ENCODE measurements around the gene KITLG.

The KITLG gene

DNA sequence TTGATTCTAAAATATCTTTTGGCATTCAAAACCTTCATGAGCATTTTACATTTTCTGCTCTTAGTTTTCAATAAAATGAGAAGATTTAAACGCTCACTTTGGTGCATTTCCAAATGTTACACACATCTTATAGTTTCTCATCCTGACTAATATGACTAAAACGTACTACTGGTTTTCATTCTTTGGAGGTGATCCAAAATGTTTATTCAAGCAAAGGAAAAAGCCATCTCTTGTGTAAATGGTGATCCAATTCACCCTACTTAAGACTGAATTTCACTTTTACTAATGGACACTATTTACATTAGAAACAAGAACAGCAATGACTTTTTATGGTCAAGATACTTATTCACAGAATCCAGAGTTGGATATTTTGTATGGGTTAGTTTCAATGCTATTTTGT lies 86.6 kb downstream of the KITLG start:
- no peaks in the 10 kb centered on the region for H3K27me3 ChIP-seq

DNA sequence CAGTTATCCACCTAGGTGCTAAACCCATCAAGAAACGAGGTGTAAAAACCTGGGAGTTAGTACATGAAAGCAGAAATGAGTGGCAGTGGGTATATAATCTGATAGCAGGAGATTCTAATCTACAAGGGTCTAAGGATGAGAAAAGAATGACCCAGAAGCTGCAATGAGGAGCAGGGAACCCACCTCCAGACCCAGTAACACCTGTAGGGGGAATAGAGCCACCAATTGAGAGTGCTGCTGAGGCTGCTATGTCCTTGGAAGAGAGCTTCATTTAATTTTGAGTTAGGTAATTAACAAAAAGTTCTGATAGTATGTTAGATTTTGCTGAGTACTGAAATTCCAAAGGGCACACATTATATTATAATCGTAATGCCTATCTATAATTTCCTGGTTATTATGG lies 89.8 kb downstream of the KITLG start:
- no peak for TF ChIP-seq CTCF (IDR thresholded peaks at IDR 0.05)
- H3K27ac ChIP-seq, result no peak overlapping the region
- peaks cover 0 to 3% (median 0%) of the 10 kb centered on the region in 4 donors for H3K4me1 ChIP-seq
- no peak overlapping the region for H3K4me3 ChIP-seq
- DNase-seq, result no peak
- H3K27me3 ChIP-seq, result no peaks in the 10 kb centered on the region
- no peaks in the 10 kb centered on the region for H3K9me3 ChIP-seq
- no peaks in the 10 kb centered on the region for H3K36me3 ChIP-seq
- intact Hi-C loops (cut with DNase I; ENCODE audit: low total_unique reads), result no loop called here

More for the DNA sequence above, 86.6 kb downstream of the KITLG start:
- no peak for TF ChIP-seq CTCF (IDR thresholded peaks at IDR 0.05)
- no peak for DNase-seq
- Histone ChIP-seq H3K4me3 (no peak overlapping the region), H3K36me3 (no peaks in the 10 kb centered on the region), H3K9me3 (no peaks in the 10 kb centered on the region), H3K4me1 (peaks cover 0 to 15% (median 5%) of the 10 kb centered on the region in 4 donors), H3K27ac (no peak overlapping the region)
- intact Hi-C loops (cut with DNase I; ENCODE audit: low total_unique reads), result no loop called here

- Histone ChIP-seq H3K27me3 (no peaks in the 10 kb centered on the region), H3K27ac (no peak overlapping the region), H3K9me3 (no peaks in the 10 kb centered on the region), H3K4me3 (no peak overlapping the region), H3K36me3 (no peaks in the 10 kb centered on the region), H3K4me1 (peaks cover 0 to 15% (median 5%) of the 10 kb centered on the region in 4 donors)
- intact Hi-C loops (cut with DNase I; ENCODE audit: low total_unique reads), result no loop called here
- TF ChIP-seq CTCF (IDR thresholded peaks at IDR 0.05), result no peak
- no peak for DNase-seq
Observed at GRCh38 chr12:88472775-88473174, 107.5 kb downstream of the KITLG start.

- DNase-seq, result no peak
- Histone ChIP-seq H3K9me3 (no peaks in the 10 kb centered on the region), H3K4me1 (peaks cover 0 to 15% (median 5%) of the 10 kb centered on the region in 4 donors), H3K27me3 (no peaks in the 10 kb centered on the region), H3K27ac (no peak overlapping the region), H3K4me3 (no peak overlapping the region), H3K36me3 (no peaks in the 10 kb centered on the region)
- intact Hi-C loops (cut with DNase I; ENCODE audit: low total_unique reads), result no loop called here
- TF ChIP-seq CTCF (IDR thresholded peaks at IDR 0.05), result no peak
Observed at GRCh38 chr12:88472248-88472647, 108.0 kb downstream of the KITLG start.

DNA sequence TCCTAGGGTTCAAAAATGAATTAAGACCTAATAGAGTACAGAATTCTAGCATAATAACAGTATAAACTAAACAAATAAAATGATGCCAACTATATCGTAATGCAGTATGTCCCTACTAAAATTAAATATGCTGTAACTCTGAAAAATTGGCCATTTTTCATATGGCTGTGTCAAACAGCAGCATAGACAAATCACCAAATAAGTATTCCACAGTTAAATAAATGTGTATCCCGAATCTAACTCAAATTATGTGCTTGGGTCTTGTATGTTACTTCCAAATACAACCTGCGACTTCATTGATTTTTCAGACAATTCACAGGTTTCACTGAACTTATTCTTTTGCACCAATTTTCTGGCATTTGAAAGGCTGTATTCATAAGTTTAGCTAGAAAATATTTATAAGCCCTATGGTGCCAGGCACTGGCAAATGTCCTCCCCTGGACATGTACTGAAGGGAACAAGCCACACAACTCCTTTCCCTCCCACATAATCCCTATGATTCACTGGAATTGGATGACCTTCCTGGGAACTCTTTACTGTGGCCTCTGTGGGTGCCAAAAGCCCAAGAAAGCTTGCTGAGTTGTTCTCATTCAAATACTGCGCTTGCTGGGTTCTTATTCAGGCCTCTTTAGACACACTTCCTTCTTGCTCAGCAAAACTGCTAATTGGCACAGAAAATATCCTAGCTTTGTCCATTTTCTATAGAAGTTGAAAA lies 108.8 kb downstream of the KITLG start:
- DNase-seq, result no peak
- peaks cover 0 to 15% (median 5%) of the 10 kb centered on the region in 4 donors for H3K4me1 ChIP-seq
- H3K36me3 ChIP-seq, result no peaks in the 10 kb centered on the region
- H3K9me3 ChIP-seq, result no peaks in the 10 kb centered on the region
- H3K27ac ChIP-seq, result no peak overlapping the region
- no peak overlapping the region for H3K4me3 ChIP-seq
- no peak for TF ChIP-seq CTCF (IDR thresholded peaks at IDR 0.05)
- no peaks in the 10 kb centered on the region for H3K27me3 ChIP-seq
- intact Hi-C loops (cut with DNase I; ENCODE audit: low total_unique reads), result no loop called here
